IMR-90 (cell line): Measurements from ENCODE around the gene HMCN1. TPM values are rescaled to one million over a fixed set of nuclear protein-coding genes. Genes with fewer than 3 reads are reported as not detected.

Experiments used
- ATAC-seq: fragments of 200-7000 bp; cut with Tn5 transposase; 2 replicates; pipeline ENCODE4 v1.9.1; 2020; ENCODE audit warnings: low read depth, mild to moderate bottlenecking, moderate library complexity
- BruUV-seq: library from RNA; stranded (reverse); fragments of 400-500 nt; replicated peaks from 2 replicates; lab custom pipeline; 2021; lab: Mats Ljungman, UMichigan
- CTCF ChIA-PET: fragments of 300-600 bp; formaldehyde crosslinking; extraction: SDS; loops from one replicate; lab custom pipeline; 2021; ENCODE audit warnings: antibody characterized with exemption; lab: Yijun Ruan, JAX
- POLR2A ChIA-PET: fragments of 300-600 bp; sonication (Branson Sonifier 250); formaldehyde crosslinking; loops from one replicate; lab custom pipeline; 2022; ENCODE audit warnings: antibody characterized with exemption; ENCODE audit not compliant: unreplicated experiment; lab: Charles Lee
- DNase-seq: peaks from one replicate; pipeline ENCODE4 v3.0.0; 2013
- H2AFZ ChIP-seq: replicated peaks from 2 replicates; pipeline ENCODE3; 2013; ENCODE audit warnings: low read length, mild to moderate bottlenecking; ENCODE audit not compliant: poor library complexity
- H2AK5ac ChIP-seq: 2 replicates; pipeline ENCODE4 v1.6.1; 2013; ENCODE audit warnings: low read depth, low read length, inconsistent platforms
- H2AK9ac ChIP-seq: replicated peaks from 2 replicates; pipeline ENCODE3; 2013; ENCODE audit warnings: mild to moderate bottlenecking, low read depth, low read length, moderate library complexity; ENCODE audit not compliant: poor library complexity
- H2BK120ac ChIP-seq: 2 replicates; pipeline ENCODE4 v1.6.1; 2013; ENCODE audit warnings: low read depth, low read length, inconsistent platforms
- H2BK15ac ChIP-seq: 3 replicates; pipeline ENCODE4 v1.6.1; 2013; ENCODE audit warnings: low read depth, low read length, inconsistent platforms
- H2BK20ac ChIP-seq: 2 replicates; pipeline ENCODE4 v1.6.1; 2013; ENCODE audit warnings: low read depth, mild to moderate bottlenecking, inconsistent platforms, low read length, moderate library complexity
- H2BK5ac ChIP-seq: 2 replicates; pipeline ENCODE4 v1.6.1; 2013; ENCODE audit warnings: mild to moderate bottlenecking, low read depth, low read length, inconsistent platforms; ENCODE audit not compliant: poor library complexity, severe bottlenecking
- H3K14ac ChIP-seq: replicated peaks from 2 replicates; pipeline ENCODE4 v1.6.1; 2013; ENCODE audit warnings: low read depth, low read length, inconsistent platforms
- H3K18ac ChIP-seq: 2 replicates; pipeline ENCODE4 v1.6.1; 2013; ENCODE audit warnings: low read depth, low read length, control low read depth
- H3K23ac ChIP-seq: 2 replicates; pipeline ENCODE4 v1.6.1; 2013; ENCODE audit warnings: low read depth, low read length, inconsistent platforms
- H3K27ac ChIP-seq: 2 replicates; pipeline ENCODE4 v1.5.1; 2013; ENCODE audit warnings: mild to moderate bottlenecking, control low read depth, low read length; ENCODE audit not compliant: insufficient read depth
- H3K27me3 ChIP-seq: 2 replicates; pipeline ENCODE4 v1.6.1; 2013; ENCODE audit warnings: low read length; ENCODE audit not compliant: control insufficient read depth, insufficient read depth
- H3K36me3 ChIP-seq: 2 replicates; pipeline ENCODE4 v1.6.1; 2013; ENCODE audit warnings: low read length, mixed read lengths; ENCODE audit not compliant: control insufficient read depth, insufficient read depth
- H3K4ac ChIP-seq: 2 replicates; pipeline ENCODE4 v1.6.1; 2013; ENCODE audit warnings: low read depth, low read length, inconsistent platforms
- H3K4me1 ChIP-seq: 2 replicates; pipeline ENCODE4 v1.6.1; 2013; ENCODE audit warnings: low read length, mixed read lengths; ENCODE audit not compliant: control insufficient read depth, insufficient read depth
- H3K4me2 ChIP-seq: 2 replicates; pipeline ENCODE4 v1.6.1; 2013; ENCODE audit warnings: low read depth, mild to moderate bottlenecking, control low read depth, low read length, moderate library complexity
- H3K4me3 ChIP-seq: 2 replicates; pipeline ENCODE4 v1.5.1; 2013; ENCODE audit warnings: low read depth, mild to moderate bottlenecking, control low read depth, low read length, moderate library complexity; ENCODE audit not compliant: insufficient read depth
- H3K56ac ChIP-seq: 2 replicates; pipeline ENCODE4 v1.6.1; 2013; ENCODE audit warnings: low read length, inconsistent platforms; ENCODE audit not compliant: insufficient read depth; ENCODE audit errors: extremely low read depth
- H3K79me1 ChIP-seq, 2 experiments: 2 replicates each; pipeline ENCODE4 v1.6.1; 2013; ENCODE audit warnings: low read length in 2 of 2, inconsistent platforms in 1 of 2, low read depth in 1 of 2
- H3K9ac ChIP-seq: 2 replicates; pipeline ENCODE4 v1.6.1; 2013; ENCODE audit warnings: low read depth, low read length, control low read depth
- H3K9me1 ChIP-seq: 2 replicates; pipeline ENCODE4 v1.6.1; 2013; ENCODE audit warnings: low read length, inconsistent platforms; ENCODE audit not compliant: insufficient read depth
- H3K9me3 ChIP-seq: 2 replicates; pipeline ENCODE4 v1.6.1; 2013; ENCODE audit warnings: low read length; ENCODE audit not compliant: control insufficient read depth, insufficient read depth
- H4K20me1 ChIP-seq: 2 replicates; pipeline ENCODE4 v1.6.1; 2013; ENCODE audit warnings: low read length, inconsistent platforms; ENCODE audit not compliant: insufficient read depth
- H4K5ac ChIP-seq: 2 replicates; pipeline ENCODE4 v1.6.1; 2013; ENCODE audit warnings: mild to moderate bottlenecking, low read depth, low read length, control low read depth
- H4K8ac ChIP-seq, 2 experiments: 2 replicates each; pipeline ENCODE4 v1.6.1; 2013; ENCODE audit warnings: low read depth in 2 of 2, low read length in 2 of 2, control low read depth in 1 of 2, inconsistent platforms in 1 of 2
- H4K91ac ChIP-seq: 2 replicates; pipeline ENCODE4 v1.6.1; 2013; ENCODE audit warnings: low read depth, low read length, inconsistent platforms; ENCODE audit not compliant: insufficient read depth
- BHLHE40 ChIP-seq: fragments of 150-350 bp; IDR thresholded peaks from 2 replicates; pipeline ENCODE4 v1.6.1; 2016; ENCODE audit warnings: mild to moderate bottlenecking, low read depth, low read length
- CEBPB ChIP-seq: IDR thresholded peaks from 2 replicates; pipeline ENCODE4 v1.6.1; 2012; ENCODE audit warnings: low read depth, low read length, improper control_type of control experiment
- CHD1 ChIP-seq: IDR thresholded peaks from 2 replicates; pipeline ENCODE4 v1.6.1; 2012; ENCODE audit warnings: low read depth, low read length, improper control_type of control experiment
- CTCF ChIP-seq: conservative IDR thresholded peaks from 2 replicates; pipeline ENCODE4 v1.5.1; 2012; ENCODE audit warnings: mild to moderate bottlenecking, low read depth, low read length, improper control_type of control experiment
- MAFK ChIP-seq: IDR thresholded peaks from 2 replicates; pipeline ENCODE4 v1.6.1; 2012; ENCODE audit warnings: low read depth, low read length, improper control_type of control experiment
- MXI1 ChIP-seq: IDR thresholded peaks from 2 replicates; pipeline ENCODE4 v1.6.1; 2012; ENCODE audit warnings: low read depth, mild to moderate bottlenecking, low read length, moderate library complexity, borderline replicate concordance
- NFE2L2 ChIP-seq: fragments of 150-350 bp; IDR thresholded peaks from 2 replicates; pipeline ENCODE4 v1.6.1; 2016; ENCODE audit warnings: low read depth, mild to moderate bottlenecking, low read length
- RAD21 ChIP-seq: IDR thresholded peaks from 2 replicates; pipeline ENCODE4 v1.6.1; 2012; ENCODE audit warnings: low read length, improper control_type of control experiment
- RCOR1 ChIP-seq: IDR thresholded peaks from 2 replicates; pipeline ENCODE4 v1.6.1; 2012; ENCODE audit warnings: mild to moderate bottlenecking, low read length, improper control_type of control experiment; ENCODE audit not compliant: insufficient replicate concordance
- RFX5 ChIP-seq: IDR thresholded peaks from 2 replicates; pipeline ENCODE4 v1.8.0; 2012; ENCODE audit warnings: low read depth, mild to moderate bottlenecking, low read length, moderate library complexity
- SMC3 ChIP-seq: fragments of 150-350 bp; IDR thresholded peaks from 2 replicates; pipeline ENCODE4 v1.6.1; 2016; ENCODE audit warnings: low read depth, mild to moderate bottlenecking, antibody characterized with exemption, low read length, moderate library complexity
- WGBS, 2 experiments: methylation state at CpG; one replicate each; pipeline versions ENCODE4 v1.1.5 to v1.1.7; 2013; ENCODE audit warnings: missing lambda C conversion rate in 2 of 2; ENCODE audit not compliant: insufficient read length in 1 of 2; ENCODE audit errors: extremely low coverage in 2 of 2; 5-methylcytosine and 5-hydroxymethylcytosine counted together
- dilution Hi-C: fragments of 300-500 bp; cut with HindIII; formaldehyde crosslinking; loops from one replicate; pipeline ENCODE4 v1.14.3; 2018; ENCODE audit warnings: low sequenced_read_pairs; ENCODE audit not compliant: unreplicated experiment
- in situ Hi-C: fragments of 300-500 bp; cut with MboI; formaldehyde crosslinking; loops from 3 replicates; pipeline ENCODE4 v1.14.3; 2019; ENCODE audit warnings: low sequenced_read_pairs, inconsistent platforms, mixed read lengths
- intact Hi-C: fragments of 100-400 bp; cut with micrococcal nuclease; formaldehyde crosslinking; loops from 2 replicates; pipeline ENCODE4 v1.10.0; 2022
- polyA plus RNA-seq, 3 experiments: library from polyadenylated mRNA; depleted of rRNA; stranded (reverse); fragments of >200 nt; gene quantifications; 2 replicates each; pipeline ENCODE4 v1.2.3, GENCODE V29; 2012; ENCODE audit warnings: low replicate concordance in 1 of 3
- total RNA-seq: library from RNA; depleted of rRNA; stranded (reverse); fragments of >200 nt; gene quantifications from 2 replicates; pipeline ENCODE4 v1.2.3, GENCODE V29; 2012
- TF ChIP-seq, protein P1 (sequence below): fragments of 150-350 bp; IDR thresholded peaks from 2 replicates; pipeline ENCODE4 v1.6.1; 2017; ENCODE audit warnings: mild to moderate bottlenecking, antibody characterized with exemption, low read length, low read depth
- TF ChIP-seq, protein P2 (sequence below): fragments of 150-350 bp; IDR thresholded peaks from 2 replicates; pipeline ENCODE4 v1.6.1; 2016; ENCODE audit warnings: low read depth, mild to moderate bottlenecking, low read length, moderate library complexity, borderline replicate concordance

HMCN1 gene
- total and polyA plus RNA-seq, 2 of the 4 experiments (the other 2 are of a cell fraction) = 6.1 to 11.7 TPM

DNA sequence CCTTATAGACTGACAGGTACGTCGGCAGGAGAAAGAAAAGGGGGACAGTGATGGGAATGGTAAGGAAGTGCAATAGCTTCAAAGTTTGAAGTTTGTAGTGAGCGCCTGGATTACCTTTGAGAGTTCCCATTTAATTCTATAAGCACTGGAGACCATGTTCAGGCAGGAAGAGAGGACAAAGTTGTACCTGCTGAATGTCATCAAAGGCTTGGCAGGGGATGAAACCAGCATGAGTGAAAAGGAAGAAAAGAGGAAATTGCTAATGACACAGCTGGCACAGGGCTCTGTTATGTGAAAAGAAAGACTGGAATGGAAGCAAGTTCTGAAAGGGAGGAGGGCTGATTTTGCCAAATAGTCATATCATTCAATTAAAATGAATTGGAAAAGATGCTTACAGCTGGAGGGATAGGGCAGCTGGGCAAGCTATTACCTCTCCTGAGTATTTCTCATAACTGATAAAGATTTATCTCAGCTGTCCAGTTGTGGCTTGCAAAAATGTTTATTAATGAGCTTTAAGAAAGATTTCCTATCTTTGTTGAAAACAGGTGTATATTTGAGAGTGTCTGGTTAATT lies 109.2 kb downstream of the HMCN1 start:
- Histone ChIP-seq H4K20me1 (no peaks in the 10 kb centered on the region), H2BK5ac (no peak overlapping the region), H2AK5ac (no peak overlapping the region), H3K18ac (no peak overlapping the region), H3K56ac (no peak overlapping the region), H3K9me3 (no peaks in the 10 kb centered on the region), H4K5ac (no peak overlapping the region), H2AK9ac (no peak overlapping the region), H3K9me1 (no peaks in the 10 kb centered on the region), H3K9ac (no peak overlapping the region), H3K27ac (no peak overlapping the region), H2AFZ (no peak overlapping the region), H3K36me3 (no peaks in the 10 kb centered on the region), H2BK15ac (no peak overlapping the region), H4K91ac (no peak overlapping the region), H2BK20ac (no peak overlapping the region), H3K4me3 (no peak overlapping the region), H3K4me1 (peaks cover 2% of the 10 kb centered on the region; the same call in 1 of the 2 replicates), H4K8ac (no peak overlapping the region), H3K23ac (no peak overlapping the region), H3K27me3 (no peaks in the 10 kb centered on the region), H3K4ac (no peak overlapping the region; the same call in 1 of the 2 replicates), H3K79me1 (no peaks in the 10 kb centered on the region; a peak in 1 of 4 replicates), H3K14ac (no peak overlapping the region), H2BK120ac (no peak overlapping the region), H3K4me2 (no peak overlapping the region)
- dilution Hi-C loops (no loop called here), intact Hi-C loops (no loop called here), in situ Hi-C loops (no loop called here)
- ATAC-seq (no peak), DNase-seq (no peak)
- WGBS, 2 experiments = no CpG with 5 or more reads among the region's 3 CpGs
- BruUV-seq = no TSS peak
- TF ChIP-seq MXI1 (no peak), NFE2L2 (no peak), BHLHE40 (no peak), RFX5 (no peak), CHD1 (no peak), SMC3 (no peak), CTCF (no peak), RCOR1 (no peak), RAD21 (no peak), MAFK (no peak), CEBPB (no peak)
- TF ChIP-seq, protein P1, sequence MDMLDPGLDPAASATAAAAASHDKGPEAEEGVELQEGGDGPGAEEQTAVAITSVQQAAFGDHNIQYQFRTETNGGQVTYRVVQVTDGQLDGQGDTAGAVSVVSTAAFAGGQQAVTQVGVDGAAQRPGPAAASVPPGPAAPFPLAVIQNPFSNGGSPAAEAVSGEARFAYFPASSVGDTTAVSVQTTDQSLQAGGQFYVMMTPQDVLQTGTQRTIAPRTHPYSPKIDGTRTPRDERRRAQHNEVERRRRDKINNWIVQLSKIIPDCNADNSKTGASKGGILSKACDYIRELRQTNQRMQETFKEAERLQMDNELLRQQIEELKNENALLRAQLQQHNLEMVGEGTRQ = no peak
- TF ChIP-seq, protein P2, sequence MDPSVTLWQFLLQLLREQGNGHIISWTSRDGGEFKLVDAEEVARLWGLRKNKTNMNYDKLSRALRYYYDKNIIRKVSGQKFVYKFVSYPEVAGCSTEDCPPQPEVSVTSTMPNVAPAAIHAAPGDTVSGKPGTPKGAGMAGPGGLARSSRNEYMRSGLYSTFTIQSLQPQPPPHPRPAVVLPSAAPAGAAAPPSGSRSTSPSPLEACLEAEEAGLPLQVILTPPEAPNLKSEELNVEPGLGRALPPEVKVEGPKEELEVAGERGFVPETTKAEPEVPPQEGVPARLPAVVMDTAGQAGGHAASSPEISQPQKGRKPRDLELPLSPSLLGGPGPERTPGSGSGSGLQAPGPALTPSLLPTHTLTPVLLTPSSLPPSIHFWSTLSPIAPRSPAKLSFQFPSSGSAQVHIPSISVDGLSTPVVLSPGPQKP = no peak
- POLR2A ChIA-PET = no interaction called here
- CTCF ChIA-PET = interaction anchor here (0.6 kb wide), 1 partner anchor 577 kb away, joined by 3 read pairs; no protein-coding TSS in a partner anchor
